Progenitor cell of endocrine pancreas (in vitro differentiated cells): ENCODE results near the gene PRKCD. TPM values are rescaled to one million over a fixed set of nuclear protein-coding genes. Genes with fewer than 3 reads are reported as not detected.

Experiments used
- DNase-seq: peaks from one replicate; pipeline ENCODE4 v3.0.0; 2021; ENCODE audit warnings: low spot score; ENCODE audit not compliant: unreplicated experiment
- H3K27ac Mint-ChIP-seq: 2 replicates; pipeline ENCODE4 v1.8.0; 2021; ENCODE audit warnings: mild to moderate bottlenecking, moderate library complexity, mixed read lengths
- H3K27me3 Mint-ChIP-seq: 2 replicates; pipeline ENCODE4 v1.8.0; 2021; ENCODE audit warnings: mixed read lengths
- H3K36me3 Mint-ChIP-seq: 2 replicates; pipeline ENCODE4 v1.8.0; 2022; ENCODE audit warnings: mixed read lengths; ENCODE audit not compliant: insufficient read depth
- H3K4me1 Mint-ChIP-seq: 2 replicates; pipeline ENCODE4 v1.8.0; 2021; ENCODE audit warnings: low read depth, mixed read lengths
- H3K4me3 Mint-ChIP-seq: 2 replicates; pipeline ENCODE4 v1.8.0; 2021; ENCODE audit warnings: low read depth, mild to moderate bottlenecking, moderate library complexity, mixed read lengths
- H3K9me3 Mint-ChIP-seq: 2 replicates; pipeline ENCODE4 v1.8.0; 2021; ENCODE audit warnings: low read depth, mixed read lengths
- CTCF ChIP-seq: fragments of 200-600 bp; sonication (generic); IDR thresholded peaks from one replicate; pipeline ENCODE4 v1.5.0; 2021; ENCODE audit warnings: antibody characterized with exemption, mild to moderate bottlenecking; ENCODE audit not compliant: unreplicated experiment
- total RNA-seq: library from RNA; stranded (reverse); gene quantifications from 2 replicates; pipeline ENCODE4 v1.2.1, GENCODE V29; 2021

PRKCD gene
- total RNA-seq, 1 donor from 2014 or later, result 45.8 TPM

DNA sequence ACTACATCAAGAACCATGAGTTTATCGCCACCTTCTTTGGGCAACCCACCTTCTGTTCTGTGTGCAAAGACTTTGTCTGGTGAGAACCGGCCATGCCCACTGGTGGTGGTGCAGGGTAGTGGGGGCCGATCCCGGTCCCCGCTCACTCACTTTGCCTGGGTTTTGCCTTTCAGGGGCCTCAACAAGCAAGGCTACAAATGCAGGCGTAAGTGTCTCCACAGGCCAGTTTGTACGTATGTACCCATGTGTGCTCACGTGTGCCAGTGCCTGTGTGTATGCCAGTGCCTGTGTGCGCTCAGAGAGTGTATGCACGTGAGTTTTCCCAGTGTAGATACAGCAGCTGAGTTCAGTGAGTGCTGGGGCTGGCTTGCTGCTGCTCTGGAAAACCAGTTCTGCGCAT lies 20.5 kb downstream of the PRKCD start:
- H3K4me3 Mint-ChIP-seq, result no peak overlapping the region
- DNase-seq, result no peak
- no peaks in the 10 kb centered on the region for H3K4me1 Mint-ChIP-seq
- no peak for TF ChIP-seq CTCF
- no peak overlapping the region for H3K27ac Mint-ChIP-seq
- H3K36me3 Mint-ChIP-seq, result peaks cover 5% of the 10 kb centered on the region
- H3K9me3 Mint-ChIP-seq, result no peaks in the 10 kb centered on the region
- H3K27me3 Mint-ChIP-seq, result no peaks in the 10 kb centered on the region

GRCh38 chr3:53182764-53183355 lies 21.9 kb downstream of the PRKCD start:
- no peak for DNase-seq
- Mint-ChIP-seq H3K27ac (no peak overlapping the region), H3K4me3 (no peak overlapping the region), H3K4me1 (no peaks in the 10 kb centered on the region), H3K36me3 (peaks cover 5% of the 10 kb centered on the region), H3K27me3 (no peaks in the 10 kb centered on the region), H3K9me3 (no peaks in the 10 kb centered on the region)
- TF ChIP-seq CTCF, result no peak

GRCh38 chr3:53183514-53183913 lies 22.5 kb downstream of the PRKCD start:
- H3K4me3 Mint-ChIP-seq, result no peak overlapping the region
- no peak for DNase-seq
- H3K27ac Mint-ChIP-seq, result no peak overlapping the region
- H3K4me1 Mint-ChIP-seq, result no peaks in the 10 kb centered on the region
- peaks cover 5% of the 10 kb centered on the region for H3K36me3 Mint-ChIP-seq
- H3K9me3 Mint-ChIP-seq, result no peaks in the 10 kb centered on the region
- no peaks in the 10 kb centered on the region for H3K27me3 Mint-ChIP-seq
- no peak for TF ChIP-seq CTCF

- H3K9me3 Mint-ChIP-seq, result no peaks in the 10 kb centered on the region
- TF ChIP-seq CTCF, result no peak
- no peak for DNase-seq
- no peak overlapping the region for H3K27ac Mint-ChIP-seq
- no peak overlapping the region for H3K4me3 Mint-ChIP-seq
- no peaks in the 10 kb centered on the region for H3K4me1 Mint-ChIP-seq
- H3K27me3 Mint-ChIP-seq, result no peaks in the 10 kb centered on the region
- peaks cover 4% of the 10 kb centered on the region for H3K36me3 Mint-ChIP-seq
Observed at GRCh38 chr3:53184701-53185100, 23.7 kb downstream of the PRKCD start.

- Mint-ChIP-seq H3K27me3 (no peaks in the 10 kb centered on the region), H3K4me1 (no peaks in the 10 kb centered on the region), H3K27ac (no peak overlapping the region), H3K4me3 (no peak overlapping the region), H3K9me3 (no peaks in the 10 kb centered on the region), H3K36me3 (peaks cover 9% of the 10 kb centered on the region)
- no peak for DNase-seq
- TF ChIP-seq CTCF, result no peak
Observed at GRCh38 chr3:53185761-53186465, 24.9 kb downstream of the PRKCD start.
